HG03520 (cell line): ENCODE results near the gene TIGAR.

Experiments
- ATAC-seq: cut with Tn5 transposase; IDR thresholded peaks from one replicate; pipeline ENCODE4 v1.9.1; 2021; ENCODE audit warnings: mild to moderate bottlenecking, moderate library complexity; ENCODE audit not compliant: unreplicated experiment

Gene TIGAR

GRCh38 chr12:4370265-4370664 is 49.3 kb downstream of the TIGAR start:
- ATAC-seq = no peak

- ATAC-seq = no peak
Observed at GRCh38 chr12:4372653-4373052, 51.6 kb downstream of the TIGAR start.

GRCh38 chr12:4375449-4375848 is 54.4 kb downstream of the TIGAR start:
- ATAC-seq = no peak

GRCh38 chr12:4378772-4379171 is 57.8 kb downstream of the TIGAR start:
- no peak for ATAC-seq

GRCh38 chr12:4379405-4379804 is 58.4 kb downstream of the TIGAR start, which contains the start of gene FGF23:
TSS of gene FGF23 (minus strand) at chr12:4379712. CDS start at chr12:4379582, 130 bp downstream.
- ATAC-seq = no peak

GRCh38 chr12:4380332-4380731 is 59.3 kb downstream of the TIGAR start:
- ATAC-seq = no peak

- ATAC-seq = no peak
Observed at GRCh38 chr12:4383304-4383865, 62.4 kb downstream of the TIGAR start.

- ATAC-seq = no peak
Observed at GRCh38 chr12:4386801-4387200, 65.8 kb downstream of the TIGAR start.

GRCh38 chr12:4387607-4388006 is 66.6 kb downstream of the TIGAR start:
- no peak for ATAC-seq

- ATAC-seq = no peak
Observed at GRCh38 chr12:4388032-4388431, 67.0 kb downstream of the TIGAR start.

GRCh38 chr12:4388662-4389061 is 67.6 kb downstream of the TIGAR start:
- ATAC-seq = no peak

- ATAC-seq = no peak
Observed at GRCh38 chr12:4392223-4392742, 71.3 kb downstream of the TIGAR start.

- ATAC-seq = no peak
Observed at GRCh38 chr12:4393211-4393610, 72.2 kb downstream of the TIGAR start.

- ATAC-seq = no peak
Observed at GRCh38 chr12:4395818-4396217, 74.8 kb downstream of the TIGAR start.

- ATAC-seq = no peak
Observed at GRCh38 chr12:4401117-4401516, 80.1 kb downstream of the TIGAR start.

GRCh38 chr12:4402996-4403395 is 82.0 kb downstream of the TIGAR start:
- no peak for ATAC-seq
